GM19351 (cell line): ENCODE data around the gene LCNL1.

Experiments used
- ATAC-seq: cut with Tn5 transposase; IDR thresholded peaks from one replicate; pipeline ENCODE4 v1.9.1; 2021; ENCODE audit warnings: mild to moderate bottlenecking, moderate library complexity; ENCODE audit not compliant: unreplicated experiment

The LCNL1 gene

DNA sequence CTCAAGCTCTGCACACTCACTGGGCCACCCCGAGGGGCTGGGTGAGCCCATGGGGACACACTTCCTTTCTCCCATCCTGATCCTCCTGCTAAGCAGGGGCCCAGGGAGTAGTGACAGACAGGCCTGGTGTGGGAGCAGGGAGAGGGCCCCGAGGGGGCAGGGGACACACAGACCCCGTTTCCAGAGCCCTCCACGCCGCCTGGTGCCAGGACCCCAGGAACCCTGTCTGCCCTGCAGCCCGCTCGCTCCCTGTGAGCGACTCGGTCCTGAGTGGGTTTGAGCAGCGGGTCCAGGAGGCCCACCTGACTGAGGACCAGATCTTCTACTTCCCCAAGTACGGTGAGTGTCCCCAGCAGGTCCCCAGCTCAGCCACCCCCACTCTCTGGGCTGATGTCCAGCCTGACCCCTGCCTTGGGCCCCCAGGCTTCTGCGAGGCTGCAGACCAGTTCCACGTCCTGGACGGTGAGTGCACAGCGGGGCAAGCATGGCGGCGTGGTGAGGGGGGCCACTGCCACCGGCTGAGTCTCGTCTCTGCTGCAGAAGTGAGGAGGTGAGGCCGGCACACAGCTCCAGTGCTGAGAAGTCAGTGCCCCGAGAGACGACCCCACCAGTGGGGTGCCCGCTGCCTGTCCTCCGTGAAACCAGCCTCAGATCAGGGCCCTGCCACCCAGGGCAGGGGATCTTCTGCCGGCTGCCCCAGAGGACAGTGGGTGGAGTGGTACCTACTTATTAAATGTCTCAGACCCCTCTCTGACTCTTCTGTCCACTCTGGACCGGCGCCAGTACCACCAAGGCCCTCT is 36.4 kb upstream of the LCNL1 start:
- no peak for ATAC-seq

DNA sequence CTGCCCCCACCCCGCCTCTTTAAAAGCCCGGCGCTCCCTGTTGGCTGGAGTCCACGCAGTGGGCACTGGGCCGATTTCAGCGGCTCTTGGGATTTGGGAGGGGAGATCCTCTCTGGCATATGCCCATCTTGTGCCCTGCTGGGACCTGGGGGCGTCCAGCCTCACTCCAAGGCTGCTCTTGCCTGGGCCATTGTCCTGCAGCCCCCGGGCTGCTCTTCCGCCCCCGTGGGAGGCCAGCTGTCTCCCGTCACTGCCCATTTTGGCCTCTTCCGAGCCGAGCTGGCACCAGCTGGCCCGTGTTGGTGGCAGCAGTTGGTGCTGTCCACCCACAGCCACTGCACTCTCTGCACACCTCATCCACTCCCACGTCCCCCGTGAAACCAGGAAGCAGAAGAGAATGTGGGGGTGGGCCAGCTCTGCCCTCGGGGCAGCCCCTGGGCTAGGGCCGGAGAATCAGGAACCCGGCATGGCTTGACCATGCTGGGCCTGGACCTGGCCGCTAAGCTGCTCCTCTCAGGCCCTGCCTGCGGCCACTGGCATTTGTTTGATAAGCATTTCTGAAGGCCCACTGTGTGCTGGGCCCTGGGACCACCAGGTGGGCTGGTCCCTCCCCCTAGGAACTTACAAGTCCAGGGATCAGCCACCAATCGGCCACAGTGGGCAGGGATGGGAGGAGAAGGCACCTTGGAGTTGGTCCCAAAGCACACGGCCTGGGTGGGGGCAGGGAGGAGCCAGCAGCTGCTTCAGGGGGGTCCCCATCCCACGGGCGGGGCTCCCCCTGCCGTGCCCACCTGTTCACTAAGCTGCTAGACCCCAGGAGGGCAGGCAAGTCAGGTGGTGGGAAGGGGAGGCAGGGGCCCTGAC is 35.5 kb upstream of the LCNL1 start:
- no peak for ATAC-seq

GRCh38 chr9:136947955-136948510 is 34.8 kb upstream of the LCNL1 start:
- ATAC-seq = no peak

GRCh38 chr9:136949239-136949816 is 33.5 kb upstream of the LCNL1 start:
- ATAC-seq = no peak

- ATAC-seq = peak; percentile 90
Measured at GRCh38 chr9:136949817-136950655, 32.8 kb upstream of the LCNL1 start.

- ATAC-seq = no peak
Measured at GRCh38 chr9:136950656-136951276, 32.0 kb upstream of the LCNL1 start.

DNA sequence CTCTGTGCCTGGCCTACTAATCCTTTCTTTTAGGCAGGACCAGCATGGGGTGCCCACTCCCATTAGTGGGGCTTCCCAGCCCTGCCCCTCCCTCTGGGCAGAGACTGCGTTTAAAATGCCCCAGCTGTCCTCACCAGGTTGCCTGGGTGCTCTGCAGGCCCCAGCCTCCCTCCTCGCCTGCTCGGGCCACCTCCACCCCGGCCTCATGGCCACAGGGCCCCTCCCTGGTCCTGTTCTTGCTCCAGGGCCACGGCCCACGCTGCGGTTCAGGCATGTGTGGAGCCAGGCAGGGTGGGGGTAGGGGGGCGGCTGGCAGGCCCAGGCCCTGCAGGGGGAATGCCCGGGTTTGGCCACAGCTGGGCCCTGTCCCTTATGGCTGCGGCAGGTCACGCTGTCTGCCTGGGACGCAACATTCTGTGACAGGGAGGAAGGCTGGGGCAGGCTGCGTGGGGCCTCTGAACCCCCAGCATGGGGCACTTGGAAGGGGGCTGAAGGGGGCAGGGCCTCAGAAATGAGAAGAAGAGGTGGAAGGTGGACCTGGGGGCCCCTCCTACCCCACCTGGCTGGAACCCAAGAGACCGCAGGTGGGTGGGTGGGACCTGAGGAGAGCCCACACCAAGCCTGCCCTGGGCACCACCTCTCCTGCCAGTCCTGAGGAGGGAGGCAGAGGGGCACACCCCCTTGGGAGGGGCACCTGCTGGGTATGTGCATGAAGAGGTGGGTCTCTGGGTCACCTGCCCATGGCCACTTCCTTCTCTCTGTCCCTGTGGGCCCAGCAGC is 31.1 kb upstream of the LCNL1 start, which contains the start of gene LCN12:
Gene LCN12, plus strand, starts transcription at position 733 of the 780 bp plus-strand sequence. CDS start 55 bp downstream, outside the sequence.
- ATAC-seq = no peak

DNA sequence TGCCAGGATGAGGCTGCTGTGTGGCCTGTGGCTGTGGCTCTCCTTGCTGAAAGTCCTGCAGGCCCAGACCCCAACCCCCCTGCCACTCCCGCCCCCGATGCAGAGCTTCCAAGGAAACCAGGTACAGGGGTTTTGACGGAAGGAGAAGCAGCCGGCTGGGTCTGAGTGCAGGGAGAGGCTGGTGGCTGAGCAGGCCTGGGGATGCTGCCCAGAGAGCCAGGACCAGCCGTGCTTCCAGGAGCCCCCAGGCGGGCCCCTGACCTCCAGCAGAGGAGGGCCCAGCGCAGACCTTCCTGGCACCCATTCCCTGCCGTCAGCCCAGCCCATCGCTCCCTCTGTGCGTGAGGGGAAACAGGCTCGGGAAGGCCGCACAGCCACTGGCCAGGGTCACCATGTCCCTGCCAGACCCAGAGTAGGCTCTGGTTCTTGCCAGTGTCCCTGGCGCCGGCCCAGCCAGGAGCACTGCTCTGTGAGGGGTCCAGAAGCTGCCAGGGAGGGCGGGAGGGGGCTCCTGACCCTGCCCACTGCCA is 30.4 kb upstream of the LCNL1 start:
- ATAC-seq = no peak

DNA sequence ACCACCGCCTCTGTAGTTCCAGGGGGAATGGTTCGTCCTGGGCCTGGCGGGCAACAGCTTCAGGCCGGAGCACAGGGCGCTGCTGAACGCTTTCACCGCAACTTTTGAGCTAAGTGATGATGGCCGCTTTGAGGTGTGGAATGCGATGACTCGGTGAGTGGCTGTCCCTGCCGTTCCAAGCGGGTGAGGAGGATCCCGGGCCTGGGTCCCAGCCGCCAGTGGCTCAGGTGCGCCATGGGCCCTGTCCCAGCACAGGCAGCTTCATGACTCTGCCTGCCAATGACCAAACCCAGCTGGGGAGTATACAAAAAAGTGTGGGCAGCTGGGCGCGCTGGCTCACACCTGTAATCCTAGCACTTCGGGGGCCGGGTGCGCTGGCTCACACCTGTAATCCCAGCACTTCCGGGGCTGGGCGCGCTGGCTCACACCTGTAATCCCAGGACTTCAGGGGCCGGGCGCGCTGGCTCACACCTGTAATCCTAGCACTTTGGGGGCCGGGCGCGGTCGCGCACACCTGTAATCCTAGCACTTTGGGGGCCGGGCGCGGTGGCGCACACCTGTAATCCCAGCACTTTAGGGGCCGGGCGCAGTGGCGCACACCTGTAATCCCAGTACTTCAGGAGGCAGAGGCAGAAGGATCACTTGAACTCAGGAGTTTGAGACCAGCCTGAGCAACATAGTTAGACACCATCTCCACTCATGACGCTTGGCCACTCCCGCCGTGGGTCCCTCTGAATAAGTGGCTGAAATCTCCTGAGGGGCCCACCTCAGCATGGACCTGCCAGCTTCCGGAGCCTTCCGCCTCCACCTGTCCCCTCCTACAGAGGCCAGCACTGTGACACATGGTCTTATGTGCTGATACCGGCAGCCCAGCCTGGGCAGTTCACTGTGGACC is 29.7 kb upstream of the LCNL1 start:
- ATAC-seq = no peak

DNA sequence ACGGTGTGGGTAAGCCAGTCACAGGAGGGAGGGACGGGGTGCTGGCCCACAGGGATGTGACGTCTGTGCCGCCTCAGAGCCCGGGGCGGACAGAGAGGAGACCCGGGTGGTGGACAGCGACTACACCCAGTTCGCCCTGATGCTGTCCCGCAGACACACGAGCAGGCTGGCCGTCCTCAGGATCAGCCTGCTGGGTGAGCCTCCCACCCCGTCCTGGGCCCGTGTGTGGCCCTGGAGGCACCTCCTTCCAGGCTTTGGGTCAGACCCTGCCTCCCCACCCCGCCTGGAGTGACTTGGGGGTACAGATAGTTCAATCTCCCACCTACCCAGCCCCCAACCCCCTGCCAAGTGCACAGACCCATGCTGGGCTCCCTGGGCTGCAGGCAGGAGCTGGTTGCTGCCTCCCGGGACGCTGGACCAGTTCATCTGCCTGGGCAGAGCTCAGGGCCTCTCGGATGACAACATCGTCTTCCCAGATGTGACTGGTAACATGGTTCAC is 29.0 kb upstream of the LCNL1 start:
- ATAC-seq = no peak

- no peak for ATAC-seq
Measured at GRCh38 chr9:136954270-136955083, 28.3 kb upstream of the LCNL1 start.

GRCh38 chr9:136955202-136955942 is 27.4 kb upstream of the LCNL1 start:
- ATAC-seq = no peak

GRCh38 chr9:136955943-136956335 is 26.9 kb upstream of the LCNL1 start:
- no peak for ATAC-seq

- ATAC-seq = no peak
Measured at GRCh38 chr9:136956604-136957003, 26.2 kb upstream of the LCNL1 start.

GRCh38 chr9:136957461-136957860 is 25.3 kb upstream of the LCNL1 start:
- ATAC-seq = no peak

- ATAC-seq = no peak
Measured at GRCh38 chr9:136957901-136958300, 24.9 kb upstream of the LCNL1 start.
